Measurements from ENCODE around the gene ALDH4A1. TPM values are rescaled to one million over a fixed set of nuclear protein-coding genes. Genes with fewer than 3 reads are reported as not detected.
"Not testable (repeated sequence)": the region's sequence is repeated elsewhere in the genome, so short reads cannot be mapped to it uniquely, and the experiment has no call there.

Gene ALDH4A1
- polyA plus RNA-seq, 4 donors, result 70.5 to 96.3 (median 73.5) TPM

DNA sequence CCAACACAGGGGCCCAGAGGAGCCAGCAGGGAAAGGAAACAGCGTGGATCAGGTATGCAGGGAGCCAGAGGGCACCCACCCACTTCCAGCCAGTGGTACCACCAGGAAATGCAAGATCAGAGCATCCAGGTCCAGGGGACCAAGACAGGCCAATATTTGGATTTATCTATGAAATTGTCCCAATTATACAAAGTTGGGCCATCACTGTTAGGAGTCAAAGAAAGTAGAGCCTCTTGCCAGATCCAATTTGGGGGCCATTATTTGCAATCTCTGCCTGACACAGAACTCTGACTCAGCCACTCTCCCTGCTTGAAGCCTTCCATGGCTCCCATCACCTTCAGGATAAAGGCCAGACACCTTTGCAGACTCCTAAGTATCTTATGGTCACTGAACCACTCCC lies 21.8 kb downstream of the ALDH4A1 start:
- DNase-seq (ENCODE audit: low read depth in 4 of 4, low spot score in 2 of 4), result no peak

DNA sequence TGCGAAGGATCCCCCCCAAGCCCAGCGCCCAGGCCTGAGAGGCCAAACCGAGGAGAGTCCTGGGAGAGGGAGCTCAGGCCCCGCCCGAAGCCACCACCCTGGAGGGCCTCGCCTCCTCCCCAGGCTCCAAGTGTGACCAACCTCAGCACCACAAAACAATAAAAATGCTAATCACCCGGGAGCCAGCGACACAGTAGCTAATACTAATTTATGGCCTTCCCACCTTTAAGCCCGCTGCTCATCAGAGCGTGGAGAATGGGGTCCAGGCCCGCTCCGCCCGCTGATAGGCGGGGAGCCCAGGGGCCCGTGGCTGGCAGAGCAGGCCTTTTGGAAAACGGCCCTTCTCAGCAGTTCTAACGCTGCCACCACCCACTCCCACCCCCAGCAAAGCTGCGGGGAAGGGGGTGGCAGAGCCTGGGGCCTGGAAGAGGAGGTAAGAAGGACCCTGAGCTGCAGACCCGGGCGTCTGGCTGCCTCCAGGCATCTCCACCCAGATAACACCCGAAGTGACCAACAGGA lies 22.5 kb downstream of the ALDH4A1 start:
- DNase-seq (ENCODE audit: low read depth in 4 of 4, low spot score in 2 of 4), result peak in 2 of 4 donors; percentile 44 to 59

DNA sequence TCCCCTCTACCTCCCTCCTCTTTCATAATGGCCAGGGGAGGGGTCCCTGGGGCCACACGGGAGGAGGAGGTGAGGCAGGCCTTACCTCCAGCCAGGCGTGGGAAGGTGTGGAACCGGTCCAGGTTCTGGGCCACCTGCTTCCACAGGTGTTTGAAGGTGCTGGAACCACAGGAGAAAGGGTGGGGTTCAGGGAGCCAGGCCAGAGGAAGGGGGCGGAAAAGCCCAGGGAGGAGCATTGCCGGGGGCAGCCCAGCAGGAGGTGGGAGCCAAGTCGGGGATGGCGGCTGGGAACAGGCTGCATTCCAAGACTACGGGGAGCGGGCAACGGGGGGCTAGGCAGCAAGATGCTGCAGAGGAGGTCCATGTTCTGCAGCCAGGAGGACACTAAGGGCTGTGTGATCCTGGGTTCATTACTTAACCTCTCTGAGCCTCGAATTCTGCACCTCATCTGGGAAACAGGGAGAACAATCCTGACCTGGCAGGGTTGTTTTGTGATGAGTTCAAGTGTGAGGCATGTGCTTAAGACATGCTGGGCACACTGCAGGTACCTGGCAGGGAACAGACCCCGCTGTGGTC lies 23.1 kb downstream of the ALDH4A1 start:
- no peak for DNase-seq (ENCODE audit: low read depth in 4 of 4, low spot score in 2 of 4)

DNA sequence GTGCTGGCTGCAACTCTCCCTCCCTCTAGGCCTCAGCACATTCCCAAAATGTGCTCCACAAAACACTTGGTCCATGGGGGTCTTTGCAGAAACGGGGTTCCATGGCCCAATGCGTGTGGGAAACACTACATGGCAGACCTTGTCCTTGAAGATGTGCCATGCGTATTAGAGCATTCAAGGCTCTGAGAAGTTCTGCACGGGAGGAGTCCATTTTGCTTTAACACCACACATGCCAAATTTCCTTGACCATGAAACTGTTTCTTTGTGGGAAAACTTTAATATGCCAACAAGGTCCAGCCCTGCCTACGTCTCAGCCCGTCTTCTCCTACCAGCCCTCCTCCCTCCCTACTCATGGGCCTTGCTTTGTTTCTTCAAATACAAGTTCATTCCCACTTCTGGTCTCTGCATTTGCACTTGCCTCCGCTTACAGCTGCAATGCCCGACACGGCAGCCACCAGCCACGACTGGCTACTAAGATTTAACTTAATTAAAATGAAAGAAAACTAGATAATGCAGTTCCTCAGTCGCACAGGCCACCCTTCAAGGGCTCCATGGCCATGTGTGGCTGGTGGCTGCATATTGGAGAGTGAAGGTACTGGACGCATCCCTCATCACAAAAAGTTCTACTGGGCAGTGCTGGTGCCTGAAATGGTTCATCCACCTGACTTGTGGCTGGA lies 23.7 kb downstream of the ALDH4A1 start:
- DNase-seq (ENCODE audit: low read depth in 4 of 4, low spot score in 2 of 4), result no peak

DNA sequence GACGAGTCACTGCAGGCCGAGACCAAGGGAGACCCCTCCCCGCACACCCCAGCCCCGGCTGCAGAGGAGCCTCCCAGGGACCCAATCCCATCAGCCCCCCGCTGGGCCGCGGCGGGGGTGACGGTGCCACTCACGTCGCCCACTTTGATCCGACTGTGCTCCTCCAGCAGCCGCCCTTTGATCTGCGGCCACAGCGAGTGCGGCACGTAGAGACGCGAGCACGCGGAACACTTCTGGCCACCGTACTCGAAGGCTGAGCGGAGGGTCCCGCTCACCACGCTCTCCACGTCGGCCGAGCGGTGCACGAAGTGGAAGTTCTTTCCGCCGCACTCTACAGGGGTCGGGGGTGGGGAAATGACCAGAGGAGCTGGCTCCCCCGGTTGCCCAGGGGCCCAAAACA lies 25.1 kb downstream of the ALDH4A1 start:
- no peak for DNase-seq (ENCODE audit: low read depth in 4 of 4, low spot score in 2 of 4)

- DNase-seq (ENCODE audit: low read depth in 4 of 4, low spot score in 2 of 4), result no peak
These were observed 26.1 kb downstream of the ALDH4A1 start for GRCh38 chr1:18876210-18876609.

GRCh38 chr1:18875796-18876128 lies 26.6 kb downstream of the ALDH4A1 start:
- DNase-seq (ENCODE audit: low read depth in 4 of 4, low spot score in 2 of 4), result no peak

- DNase-seq (ENCODE audit: low read depth in 4 of 4, low spot score in 2 of 4), result peak in 3 of 4 donors; percentile 67 to 79 (median 68)
These were observed 27.1 kb downstream of the ALDH4A1 start for GRCh38 chr1:18875107-18875795.

DNA sequence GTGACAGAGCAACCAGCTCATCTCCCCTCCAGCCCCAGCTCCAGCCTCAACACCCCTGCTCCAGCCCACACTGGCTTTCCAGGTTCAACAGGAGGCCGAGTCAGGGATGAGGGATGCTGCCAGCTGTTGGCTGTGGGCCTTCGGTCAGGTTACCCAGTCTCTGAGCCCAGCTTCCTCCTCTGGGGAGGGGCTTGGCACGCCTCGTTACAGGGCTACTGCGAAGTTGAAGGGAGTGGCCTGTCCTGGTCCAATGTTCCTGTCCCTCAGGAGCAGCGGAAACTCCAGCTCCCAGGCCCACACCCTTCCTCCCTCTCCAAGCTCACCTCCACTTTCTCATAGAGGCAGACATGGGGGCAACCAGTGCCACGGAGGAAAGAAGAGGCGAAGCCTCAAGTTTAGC lies 27.8 kb downstream of the ALDH4A1 start:
- DNase-seq (ENCODE audit: low read depth in 4 of 4, low spot score in 2 of 4), result no peak

GRCh38 chr1:18874036-18874435 lies 28.3 kb downstream of the ALDH4A1 start:
- DNase-seq (ENCODE audit: low read depth in 4 of 4, low spot score in 2 of 4), result no peak

DNA sequence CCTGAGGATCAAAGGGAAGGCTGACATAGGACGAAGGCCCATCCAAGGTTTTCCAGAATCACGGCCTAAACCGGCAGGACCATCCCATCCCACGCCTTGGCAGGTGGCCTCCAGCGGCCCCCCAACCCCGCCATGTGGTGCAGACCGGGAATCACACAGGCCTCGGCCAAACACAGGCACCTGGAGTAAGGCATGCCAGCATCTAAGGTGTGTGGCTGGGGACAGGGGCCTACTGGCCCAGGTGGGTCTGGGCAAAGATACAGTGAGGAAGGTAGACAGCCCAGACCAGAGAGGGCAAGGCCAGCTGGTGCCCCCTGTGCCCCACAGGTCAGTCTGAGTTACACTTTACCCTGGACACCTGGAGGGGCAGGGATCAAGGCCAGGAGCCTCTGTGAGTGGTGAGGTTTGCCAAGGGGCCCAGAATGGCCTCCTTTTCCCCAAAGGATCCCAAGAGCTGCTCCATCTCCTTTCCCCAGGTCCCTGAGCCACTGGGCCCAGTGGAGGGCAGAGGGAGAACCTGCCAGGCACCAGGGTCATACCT lies 30.2 kb downstream of the ALDH4A1 start:
- DNase-seq (ENCODE audit: low read depth in 4 of 4, low spot score in 2 of 4), result no peak

- DNase-seq (ENCODE audit: low read depth in 4 of 4, low spot score in 2 of 4), result no peak
These were observed 30.8 kb downstream of the ALDH4A1 start for GRCh38 chr1:18871401-18872070.

DNA sequence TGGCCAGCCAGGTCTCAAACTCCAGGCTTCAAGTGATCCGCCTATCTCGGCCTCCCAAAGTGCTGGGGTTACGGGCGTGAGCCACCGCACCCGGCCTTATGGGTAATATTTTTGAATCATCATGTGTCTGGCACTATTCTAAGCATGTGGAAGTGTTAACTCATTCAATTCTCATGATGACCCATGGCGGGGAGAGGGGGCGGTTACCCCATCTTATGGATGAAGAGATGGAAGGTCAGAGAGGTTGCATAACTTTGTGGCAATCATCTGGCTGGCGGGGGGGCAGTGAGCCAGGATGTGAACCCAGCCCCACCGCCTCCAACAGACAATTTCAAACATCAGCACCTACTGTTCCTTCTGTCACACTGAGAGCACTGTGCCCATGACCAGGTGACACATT lies 31.4 kb downstream of the ALDH4A1 start:
- no peak for DNase-seq (ENCODE audit: low read depth in 4 of 4, low spot score in 2 of 4)

DNA sequence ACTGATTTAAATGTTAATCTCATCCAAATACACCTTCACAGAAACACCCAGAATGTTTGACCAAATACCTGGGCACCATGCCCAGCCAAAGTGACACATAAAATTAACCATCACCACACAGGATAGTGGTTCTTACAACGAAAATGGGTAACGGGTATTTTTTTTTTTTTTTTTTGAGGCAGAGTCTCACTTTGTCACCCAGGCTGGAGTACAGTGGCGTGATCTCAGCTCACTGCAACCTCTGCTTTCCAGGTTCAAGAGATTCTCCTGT lies 31.8 kb downstream of the ALDH4A1 start:
- not testable (repeated sequence) for DNase-seq (ENCODE audit: low read depth in 4 of 4, low spot score in 2 of 4)

- DNase-seq (ENCODE audit: low read depth in 4 of 4, low spot score in 2 of 4), result no peak
These were observed 32.3 kb downstream of the ALDH4A1 start for GRCh38 chr1:18869847-18870594.

GRCh38 chr1:18868801-18869424 lies 33.4 kb downstream of the ALDH4A1 start:
- no peak for DNase-seq (ENCODE audit: low read depth in 4 of 4, low spot score in 2 of 4)

- DNase-seq (ENCODE audit: low read depth in 4 of 4, low spot score in 2 of 4), result no peak
These were observed 34.0 kb downstream of the ALDH4A1 start for GRCh38 chr1:18868354-18868753.

- DNase-seq (ENCODE audit: low read depth in 4 of 4, low spot score in 2 of 4), result no peak
These were observed 35.5 kb downstream of the ALDH4A1 start for GRCh38 chr1:18866846-18867245.

- no peak for DNase-seq (ENCODE audit: low read depth in 4 of 4, low spot score in 2 of 4)
These were observed 36.0 kb downstream of the ALDH4A1 start for GRCh38 chr1:18866314-18866713.

DNA sequence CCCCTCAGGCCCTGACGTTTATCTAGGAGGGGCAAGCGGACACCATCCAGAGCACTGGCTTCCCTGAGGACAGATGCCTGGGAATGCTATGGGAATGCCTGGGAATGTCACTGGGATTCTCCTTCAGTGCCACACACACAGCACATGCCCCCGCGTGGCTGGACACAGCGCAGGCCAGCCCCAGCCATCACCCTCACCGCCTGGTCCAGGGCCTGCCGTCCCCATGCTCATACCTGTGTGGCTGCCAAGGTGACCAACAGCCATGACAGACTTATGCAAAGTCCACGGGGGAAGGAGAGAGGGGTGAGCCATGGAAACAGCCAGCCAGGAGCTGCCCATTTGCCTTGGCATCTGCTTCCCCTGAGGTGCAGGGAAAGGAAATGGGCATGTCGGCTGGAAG lies 37.2 kb downstream of the ALDH4A1 start:
- DNase-seq (ENCODE audit: low read depth in 4 of 4, low spot score in 2 of 4), result no peak

Data from left renal cortex interstitium (tissue), 4 donors.